ENCODE data around the gene PTPN2.

- TF ChIP-seq POLR2A (IDR thresholded peaks at IDR 0.05) (no peak), CTCF (IDR thresholded peaks at IDR 0.05) (no peak)
Measured at GRCh38 chr18:12880541-12880910, 3.5 kb downstream of the PTPN2 start.

Data from heart left ventricle (tissue), 13 donors.